GM23338 (cell line): ENCODE data around the gene SSH2.

Source experiments
- CTCF ChIP-seq, 2 experiments: fragments of 200-600 bp in 1 of 2; sonication (generic) in 1 of 2; conservative IDR thresholded peaks; 2 replicates each; pipeline versions ENCODE4 v1.5.1 to v1.6.1; 2016 to 2017; ENCODE audit warnings: antibody characterized with exemption in 2 of 2, low read depth in 2 of 2, mild to moderate bottlenecking in 2 of 2, moderate library complexity in 1 of 2
- ETS1 ChIP-seq: IDR thresholded peaks from 2 replicates; pipeline ENCODE4 v1.6.1; 2016; ENCODE audit warnings: antibody characterized with exemption
- EZH2 ChIP-seq: fragments of 200-600 bp; sonication (generic); IDR thresholded peaks from one replicate; pipeline ENCODE4 v1.8.0; 2017; ENCODE audit warnings: antibody characterized with exemption, mild to moderate bottlenecking, low read depth; ENCODE audit not compliant: unreplicated experiment
- EZH2phosphoT487 ChIP-seq: fragments of 200-600 bp; sonication (generic); IDR thresholded peaks from one replicate; pipeline ENCODE4 v1.8.1; 2018; ENCODE audit warnings: antibody characterized with exemption; ENCODE audit not compliant: unreplicated experiment
- NANOG ChIP-seq: IDR thresholded peaks from 2 replicates; pipeline ENCODE4 v1.6.1; 2016; ENCODE audit warnings: antibody characterized with exemption, borderline replicate concordance
- POLR2AphosphoS5 ChIP-seq: IDR thresholded peaks from 2 replicates; pipeline ENCODE4 v1.6.1; 2016; ENCODE audit warnings: antibody characterized with exemption, low read depth
- REST ChIP-seq: IDR thresholded peaks from one replicate; pipeline ENCODE4 v1.6.1; 2018; ENCODE audit warnings: antibody characterized with exemption; ENCODE audit not compliant: unreplicated experiment
- STAT1 ChIP-seq: IDR thresholded peaks from one replicate; pipeline ENCODE4 v1.6.1; 2016; ENCODE audit warnings: antibody characterized with exemption; ENCODE audit not compliant: unreplicated experiment

GRCh38 chr17:29597361-29598172 is 332.5 kb downstream of the SSH2 start:
- no peak for TF ChIP-seq EZH2phosphoT487
- no peak for TF ChIP-seq EZH2
- no peak for TF ChIP-seq CTCF (conservative IDR thresholded peaks at IDR 0.05; ENCODE audit: low read depth in 2 of 2)
- no peak for TF ChIP-seq POLR2AphosphoS5
- TF ChIP-seq ETS1, result no peak
- no peak for TF ChIP-seq NANOG
- TF ChIP-seq STAT1, result no peak
- TF ChIP-seq REST, result no peak
